Measurements from ENCODE around the gene FAR2. TPM values are rescaled to one million over a fixed set of nuclear protein-coding genes. Genes with fewer than 3 reads are reported as not detected.

FAR2 gene
- total RNA-seq, 2 experiments from 2014 or later = 9.2 to 9.9 TPM

- H3K9me3 Mint-ChIP-seq = no peaks in the 10 kb centered on the region
- CTCF ChIA-PET = no interaction called here
- DNase-seq = no peak
- no peaks in the 10 kb centered on the region for H3K27me3 Mint-ChIP-seq
- intact Hi-C loops (cut with micrococcal nuclease) = no loop called here
- H3K4me1 Mint-ChIP-seq (ENCODE audit: low read depth) = no peaks in the 10 kb centered on the region
- no peak overlapping the region for H3K27ac Mint-ChIP-seq
- H3K36me3 Mint-ChIP-seq = no peaks in the 10 kb centered on the region
- POLR2A ChIA-PET = no interaction called here
- no peak overlapping the region for H3K4me3 Mint-ChIP-seq
Measured at GRCh38 chr12:29216797-29217575, 67.9 kb downstream of the FAR2 start.

GRCh38 chr12:29220632-29221336, 71.7 kb downstream of the FAR2 start:
- no peak for DNase-seq
- intact Hi-C loops (cut with micrococcal nuclease) = no loop called here
- CTCF ChIA-PET = no interaction called here

GRCh38 chr12:29222200-29222599, 73.1 kb downstream of the FAR2 start:
- Mint-ChIP-seq H3K27ac (no peak overlapping the region), H3K27me3 (no peaks in the 10 kb centered on the region), H3K36me3 (no peaks in the 10 kb centered on the region), H3K4me1 (ENCODE audit: low read depth) (no peaks in the 10 kb centered on the region), H3K9me3 (no peaks in the 10 kb centered on the region), H3K4me3 (no peak overlapping the region)
- intact Hi-C loops (cut with micrococcal nuclease) = no loop called here
- POLR2A ChIA-PET = no interaction called here
- DNase-seq = no peak
- CTCF ChIA-PET = no interaction called here

More at GRCh38 chr12:29220632-29221336, 71.7 kb downstream of the FAR2 start:
- no peaks in the 10 kb centered on the region for H3K27me3 Mint-ChIP-seq
- no peaks in the 10 kb centered on the region for H3K4me1 Mint-ChIP-seq (ENCODE audit: low read depth)
- no peaks in the 10 kb centered on the region for H3K36me3 Mint-ChIP-seq
- no peak overlapping the region for H3K4me3 Mint-ChIP-seq
- H3K9me3 Mint-ChIP-seq = no peaks in the 10 kb centered on the region
- H3K27ac Mint-ChIP-seq = no peak overlapping the region
- POLR2A ChIA-PET = interaction anchor here (0.6 kb wide), 1 partner anchor 42 kb away, joined by 4 read pairs; no protein-coding TSS in a partner anchor

- Mint-ChIP-seq H3K36me3 (no peaks in the 10 kb centered on the region), H3K4me1 (ENCODE audit: low read depth) (no peaks in the 10 kb centered on the region), H3K27me3 (no peaks in the 10 kb centered on the region), H3K9me3 (no peaks in the 10 kb centered on the region), H3K27ac (no peak overlapping the region), H3K4me3 (no peak overlapping the region)
- DNase-seq = no peak
- intact Hi-C loops (cut with micrococcal nuclease) = no loop called here
- CTCF ChIA-PET = no interaction called here
- POLR2A ChIA-PET = no interaction called here
Measured at GRCh38 chr12:29223426-29223825, 74.3 kb downstream of the FAR2 start.

GRCh38 chr12:29223956-29224543, 75.0 kb downstream of the FAR2 start:
- no peak for DNase-seq
- no peaks in the 10 kb centered on the region for H3K27me3 Mint-ChIP-seq
- H3K9me3 Mint-ChIP-seq = no peaks in the 10 kb centered on the region
- intact Hi-C loops (cut with micrococcal nuclease) = no loop called here
- ChIA-PET CTCF (no interaction called here), POLR2A (no interaction called here)
- no peak overlapping the region for H3K4me3 Mint-ChIP-seq
- H3K27ac Mint-ChIP-seq = no peak overlapping the region
- H3K4me1 Mint-ChIP-seq (ENCODE audit: low read depth) = no peaks in the 10 kb centered on the region
- H3K36me3 Mint-ChIP-seq = no peaks in the 10 kb centered on the region

- no peak overlapping the region for H3K4me3 Mint-ChIP-seq
- H3K36me3 Mint-ChIP-seq = no peaks in the 10 kb centered on the region
- ChIA-PET POLR2A (no interaction called here), CTCF (no interaction called here)
- intact Hi-C loops (cut with micrococcal nuclease) = no loop called here
- DNase-seq = no peak
- H3K27me3 Mint-ChIP-seq = no peaks in the 10 kb centered on the region
- H3K27ac Mint-ChIP-seq = no peak overlapping the region
- H3K4me1 Mint-ChIP-seq (ENCODE audit: low read depth) = no peaks in the 10 kb centered on the region
- no peaks in the 10 kb centered on the region for H3K9me3 Mint-ChIP-seq
Measured at GRCh38 chr12:29224572-29224971, 75.5 kb downstream of the FAR2 start.

- intact Hi-C loops (cut with micrococcal nuclease) = no loop called here
- Mint-ChIP-seq H3K27ac (no peak overlapping the region), H3K36me3 (no peaks in the 10 kb centered on the region), H3K9me3 (no peaks in the 10 kb centered on the region), H3K4me1 (ENCODE audit: low read depth) (no peaks in the 10 kb centered on the region), H3K27me3 (no peaks in the 10 kb centered on the region), H3K4me3 (no peak overlapping the region)
- ChIA-PET CTCF (interaction anchor here (1.2 kb wide), 1 partner anchor 92 kb away, joined by 3 read pairs; no protein-coding TSS in a partner anchor), POLR2A (no interaction called here)
- no peak for DNase-seq
Measured at GRCh38 chr12:29225834-29226233, 76.8 kb downstream of the FAR2 start.

- no peak overlapping the region for H3K4me3 Mint-ChIP-seq
- no peak for DNase-seq
- no peaks in the 10 kb centered on the region for H3K4me1 Mint-ChIP-seq (ENCODE audit: low read depth)
- no peak overlapping the region for H3K27ac Mint-ChIP-seq
- no peaks in the 10 kb centered on the region for H3K9me3 Mint-ChIP-seq
- ChIA-PET CTCF (no interaction called here), POLR2A (no interaction called here)
- intact Hi-C loops (cut with micrococcal nuclease) = no loop called here
- H3K27me3 Mint-ChIP-seq = no peaks in the 10 kb centered on the region
- no peaks in the 10 kb centered on the region for H3K36me3 Mint-ChIP-seq
Measured at GRCh38 chr12:29226616-29227015, 77.5 kb downstream of the FAR2 start.

- Mint-ChIP-seq H3K27ac (no peak overlapping the region), H3K4me3 (no peak overlapping the region), H3K4me1 (ENCODE audit: low read depth) (no peaks in the 10 kb centered on the region), H3K27me3 (no peaks in the 10 kb centered on the region), H3K9me3 (no peaks in the 10 kb centered on the region), H3K36me3 (no peaks in the 10 kb centered on the region)
- no peak for DNase-seq
- POLR2A ChIA-PET = no interaction called here
- CTCF ChIA-PET = no interaction called here
- intact Hi-C loops (cut with micrococcal nuclease) = no loop called here
Measured at GRCh38 chr12:29228474-29229157, 79.5 kb downstream of the FAR2 start.

- POLR2A ChIA-PET = no interaction called here
- Mint-ChIP-seq H3K9me3 (no peaks in the 10 kb centered on the region), H3K27me3 (no peaks in the 10 kb centered on the region), H3K4me1 (ENCODE audit: low read depth) (no peaks in the 10 kb centered on the region), H3K36me3 (no peaks in the 10 kb centered on the region), H3K27ac (no peak overlapping the region), H3K4me3 (no peak overlapping the region)
- intact Hi-C loops (cut with micrococcal nuclease) = no loop called here
- no peak for DNase-seq
- CTCF ChIA-PET = interaction anchor here (1.0 kb wide), 1 partner anchor 89 kb away, joined by 3 read pairs; no protein-coding TSS in a partner anchor
Measured at GRCh38 chr12:29229158-29229505, 80.1 kb downstream of the FAR2 start.

GRCh38 chr12:29229937-29230336, 80.9 kb downstream of the FAR2 start:
- Mint-ChIP-seq H3K9me3 (no peaks in the 10 kb centered on the region), H3K36me3 (no peaks in the 10 kb centered on the region), H3K4me1 (ENCODE audit: low read depth) (no peaks in the 10 kb centered on the region), H3K27me3 (no peaks in the 10 kb centered on the region), H3K4me3 (no peak overlapping the region), H3K27ac (no peak overlapping the region)
- no peak for DNase-seq
- CTCF ChIA-PET = interaction anchor here (1.0 kb wide), 1 partner anchor 88 kb away, joined by 3 read pairs; no protein-coding TSS in a partner anchor
- intact Hi-C loops (cut with micrococcal nuclease) = no loop called here
- POLR2A ChIA-PET = no interaction called here

- CTCF ChIA-PET = no interaction called here
- no peak overlapping the region for H3K27ac Mint-ChIP-seq
- POLR2A ChIA-PET = no interaction called here
- no peaks in the 10 kb centered on the region for H3K27me3 Mint-ChIP-seq
- H3K4me1 Mint-ChIP-seq (ENCODE audit: low read depth) = no peaks in the 10 kb centered on the region
- no peaks in the 10 kb centered on the region for H3K9me3 Mint-ChIP-seq
- H3K4me3 Mint-ChIP-seq = no peak overlapping the region
- H3K36me3 Mint-ChIP-seq = no peaks in the 10 kb centered on the region
- DNase-seq = no peak
- intact Hi-C loops (cut with micrococcal nuclease) = no loop called here
Measured at GRCh38 chr12:29230800-29231560, 81.9 kb downstream of the FAR2 start.
